Measurements from ENCODE around the gene STEAP1.
"Not testable (repeated sequence)": the region's sequence is repeated elsewhere in the genome, so short reads cannot be mapped to it uniquely, and the experiment has no call there.

GRCh38 chr7:90131746-90132145, 22.5 kb upstream of the STEAP1 start:
- not testable (repeated sequence) for TF ChIP-seq EZH2 (IDR thresholded peaks at IDR 0.05; ENCODE audit: borderline replicate concordance, low read depth, low read length, severe bottlenecking)
- TF ChIP-seq, protein P1, sequence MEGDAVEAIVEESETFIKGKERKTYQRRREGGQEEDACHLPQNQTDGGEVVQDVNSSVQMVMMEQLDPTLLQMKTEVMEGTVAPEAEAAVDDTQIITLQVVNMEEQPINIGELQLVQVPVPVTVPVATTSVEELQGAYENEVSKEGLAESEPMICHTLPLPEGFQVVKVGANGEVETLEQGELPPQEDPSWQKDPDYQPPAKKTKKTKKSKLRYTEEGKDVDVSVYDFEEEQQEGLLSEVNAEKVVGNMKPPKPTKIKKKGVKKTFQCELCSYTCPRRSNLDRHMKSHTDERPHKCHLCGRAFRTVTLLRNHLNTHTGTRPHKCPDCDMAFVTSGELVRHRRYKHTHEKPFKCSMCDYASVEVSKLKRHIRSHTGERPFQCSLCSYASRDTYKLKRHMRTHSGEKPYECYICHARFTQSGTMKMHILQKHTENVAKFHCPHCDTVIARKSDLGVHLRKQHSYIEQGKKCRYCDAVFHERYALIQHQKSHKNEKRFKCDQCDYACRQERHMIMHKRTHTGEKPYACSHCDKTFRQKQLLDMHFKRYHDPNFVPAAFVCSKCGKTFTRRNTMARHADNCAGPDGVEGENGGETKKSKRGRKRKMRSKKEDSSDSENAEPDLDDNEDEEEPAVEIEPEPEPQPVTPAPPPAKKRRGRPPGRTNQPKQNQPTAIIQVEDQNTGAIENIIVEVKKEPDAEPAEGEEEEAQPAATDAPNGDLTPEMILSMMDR (IDR thresholded peaks at IDR 0.05; ENCODE audit: borderline replicate concordance, extremely low read depth, low read length, poor library complexity, severe bottlenecking) = not testable (repeated sequence)

Measured in DND-41 (cell line).